ENCODE results near the gene SMAD6.
A peak's percentile ranks its signal among the peaks of the same experiment; 100 is the strongest.

Gene SMAD6

GRCh38 chr15:66702035-66702786 is at the start of gene SMAD6:
SMAD6 (plus strand) TSS chr15:66702236; CDS start chr15:66703259, 1,023 bp downstream.
- peak; percentile 88 for DNase-seq

- no peak for DNase-seq
Measured at GRCh38 chr15:66652806-66653205, 49.2 kb upstream of the SMAD6 start.

GRCh38 chr15:66653398-66653797 is 48.6 kb upstream of the SMAD6 start:
- no peak for DNase-seq

DNA sequence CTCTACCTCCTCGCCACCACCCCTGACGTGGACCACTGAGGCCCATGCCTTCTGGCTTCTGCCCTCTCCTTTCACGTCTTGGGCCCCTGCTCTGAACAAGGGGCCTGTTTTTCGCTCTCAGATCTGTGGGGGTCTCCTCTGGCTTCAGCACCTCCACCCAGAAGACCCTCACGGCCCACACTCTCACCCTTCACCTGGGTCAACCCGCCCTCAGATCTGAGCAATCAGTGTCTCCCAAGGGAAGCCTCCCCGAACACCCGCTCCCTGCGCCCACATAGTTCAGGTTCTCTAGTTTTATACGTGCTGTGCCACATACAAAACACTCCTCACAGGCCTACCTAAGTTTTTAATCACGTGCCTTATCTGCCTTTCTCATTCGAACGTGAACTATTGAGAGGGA is 48.2 kb upstream of the SMAD6 start:
- DNase-seq, result no peak

- no peak for DNase-seq
Measured at GRCh38 chr15:66654361-66654738, 47.7 kb upstream of the SMAD6 start.

- DNase-seq, result no peak
Measured at GRCh38 chr15:66654739-66655375, 47.2 kb upstream of the SMAD6 start.

- DNase-seq, result no peak
Measured at GRCh38 chr15:66655511-66655910, 46.5 kb upstream of the SMAD6 start.

DNA sequence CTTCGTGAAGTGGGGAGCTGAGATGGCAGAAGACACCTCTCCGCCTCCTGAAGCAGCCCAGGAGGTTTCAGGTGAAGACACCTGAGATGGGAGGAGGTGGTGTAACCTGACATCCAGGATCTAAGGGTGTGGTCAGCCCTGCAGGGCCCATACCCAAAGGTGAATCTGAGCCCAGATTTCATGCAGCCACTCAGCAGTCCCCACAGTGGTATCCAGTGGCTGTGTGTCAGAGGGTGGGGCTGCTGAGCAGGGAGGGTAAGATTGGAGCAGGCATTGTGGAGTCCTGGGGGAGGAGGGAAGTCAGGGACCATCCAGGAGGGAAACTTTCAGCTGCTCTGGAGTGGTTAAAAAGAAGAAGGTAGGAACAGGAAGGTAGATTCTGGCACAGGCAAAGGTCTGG is 46.0 kb upstream of the SMAD6 start:
- DNase-seq, result no peak

DNA sequence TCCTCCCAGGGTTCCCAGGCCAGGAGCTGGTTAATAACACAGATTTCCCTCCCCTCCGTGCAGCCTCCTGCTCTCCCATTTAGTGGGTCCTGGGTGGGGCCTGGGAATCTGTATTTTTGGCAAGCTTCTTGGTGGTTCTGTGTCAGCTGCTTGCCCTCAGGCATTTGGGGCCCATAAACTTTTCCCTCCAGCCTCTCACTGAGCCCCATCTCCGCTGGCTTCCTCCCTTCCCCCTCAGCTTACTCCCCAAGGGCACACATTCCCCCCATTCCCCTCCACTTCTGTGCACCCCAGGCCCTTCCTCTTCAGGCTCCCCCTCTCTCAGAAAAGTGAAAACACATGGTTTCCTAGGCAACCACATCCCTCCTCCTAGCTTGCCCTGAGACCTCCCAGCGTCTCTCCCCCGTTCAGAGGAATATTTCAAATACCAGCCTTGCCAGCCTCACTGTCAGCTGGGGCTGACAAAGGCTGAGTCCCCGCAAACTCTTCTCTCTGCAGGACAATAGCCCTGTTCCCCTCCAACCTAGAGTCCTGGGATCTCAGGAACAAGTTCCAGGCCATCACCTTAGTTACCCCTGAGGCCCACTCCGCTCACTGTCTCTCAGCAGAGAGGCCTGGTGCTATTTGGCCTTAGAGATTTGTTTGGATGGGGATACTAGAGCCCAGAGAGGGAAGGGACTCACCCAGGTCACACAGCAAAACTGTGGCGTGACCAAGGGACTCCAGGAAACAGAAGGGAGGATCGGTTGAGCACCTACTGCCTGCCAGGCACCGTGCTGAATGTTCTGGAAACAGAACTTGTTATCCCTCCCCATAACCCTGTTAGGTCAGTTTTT is 44.6 kb upstream of the SMAD6 start:
- DNase-seq, result no peak

DNA sequence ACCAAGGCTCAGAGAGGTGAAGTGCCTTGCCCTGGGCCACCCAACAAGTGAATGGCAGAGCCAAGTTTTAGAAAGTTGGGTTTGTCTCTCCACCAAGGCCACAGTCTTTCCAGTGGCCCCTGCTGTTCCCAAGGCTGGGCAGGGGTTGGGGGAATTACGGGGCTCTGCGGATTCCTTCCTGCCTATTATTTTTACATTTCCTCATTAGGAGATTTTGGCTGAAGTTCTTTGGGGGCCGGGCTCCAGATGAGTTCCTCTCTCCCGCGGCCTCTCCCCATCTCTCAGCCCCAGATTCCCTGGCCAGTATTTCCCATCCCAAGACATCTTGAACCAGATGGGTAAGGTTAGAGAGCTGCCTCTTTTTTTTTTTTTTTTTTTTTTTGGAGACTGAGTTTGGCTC is 44.0 kb upstream of the SMAD6 start:
- no peak for DNase-seq

DNA sequence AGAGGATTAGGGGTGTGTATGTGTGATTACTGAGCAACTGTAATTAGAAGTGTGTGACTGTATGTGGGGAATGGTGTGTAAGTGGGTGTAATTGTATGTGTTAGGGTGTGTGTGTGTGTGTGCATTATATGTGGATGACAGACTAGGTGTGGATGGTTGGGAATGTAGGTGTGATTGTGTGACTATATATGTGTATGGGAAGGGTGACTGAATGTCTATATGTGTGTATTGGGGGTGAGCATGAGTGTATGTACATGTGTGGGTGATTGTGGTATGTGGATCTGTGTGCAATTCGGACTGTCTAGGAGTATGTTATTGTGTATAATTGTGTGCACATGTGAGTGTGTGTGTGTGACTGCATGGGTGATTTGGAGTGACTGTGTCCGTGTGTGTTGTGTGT is 43.2 kb upstream of the SMAD6 start:
- no peak for DNase-seq

DNA sequence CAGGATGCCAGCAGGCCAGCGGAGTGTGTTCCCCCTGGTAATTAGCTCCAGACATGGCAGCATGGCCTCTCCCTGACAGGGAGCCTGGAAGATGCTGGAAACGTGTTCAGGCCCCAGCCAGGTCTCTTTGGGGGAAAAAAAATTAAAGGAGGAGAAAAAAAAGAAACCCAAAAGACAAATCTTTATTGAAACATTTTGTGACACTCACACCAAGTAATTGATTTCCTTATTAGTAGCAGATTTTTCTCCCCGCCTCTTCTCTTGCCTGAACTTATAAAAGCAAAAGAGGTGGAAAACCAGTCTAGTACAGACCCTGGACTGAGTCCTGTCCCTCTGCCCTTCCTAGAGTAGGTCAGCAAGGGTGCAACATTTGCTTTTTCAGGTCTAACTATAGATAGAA is 42.7 kb upstream of the SMAD6 start:
- no peak for DNase-seq

DNA sequence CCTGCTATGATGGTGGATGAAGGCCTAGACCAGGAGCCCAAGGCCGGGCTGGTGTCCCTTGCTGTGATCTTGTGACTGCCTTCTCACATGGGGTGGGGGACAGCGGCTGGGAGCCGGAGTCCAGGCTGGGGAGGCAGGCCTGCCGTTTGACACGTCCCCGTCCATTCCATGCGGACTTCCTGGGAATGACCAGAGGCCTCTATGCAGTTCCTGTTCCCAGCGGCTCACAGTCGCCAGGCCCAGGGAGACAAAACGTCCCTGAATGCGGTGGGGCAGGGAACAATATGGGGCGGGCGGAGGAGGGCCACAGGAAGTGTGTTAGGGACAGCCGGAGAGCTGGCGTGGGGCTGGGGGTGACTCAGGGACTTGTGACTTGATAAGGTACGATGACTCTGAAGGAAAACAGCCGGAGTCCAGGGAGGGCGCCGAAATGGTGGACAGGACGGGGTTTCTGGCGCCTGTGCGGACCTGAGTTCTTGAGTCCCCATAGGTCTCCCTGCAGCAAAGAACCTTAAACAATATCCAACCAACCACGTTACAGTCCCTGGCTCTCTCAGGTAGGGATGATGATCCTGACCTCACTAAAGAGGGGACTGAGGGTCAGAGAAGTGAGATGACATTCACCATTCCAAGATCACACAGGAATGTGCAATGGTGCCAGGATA is 40.5 kb upstream of the SMAD6 start:
- DNase-seq, result no peak

DNA sequence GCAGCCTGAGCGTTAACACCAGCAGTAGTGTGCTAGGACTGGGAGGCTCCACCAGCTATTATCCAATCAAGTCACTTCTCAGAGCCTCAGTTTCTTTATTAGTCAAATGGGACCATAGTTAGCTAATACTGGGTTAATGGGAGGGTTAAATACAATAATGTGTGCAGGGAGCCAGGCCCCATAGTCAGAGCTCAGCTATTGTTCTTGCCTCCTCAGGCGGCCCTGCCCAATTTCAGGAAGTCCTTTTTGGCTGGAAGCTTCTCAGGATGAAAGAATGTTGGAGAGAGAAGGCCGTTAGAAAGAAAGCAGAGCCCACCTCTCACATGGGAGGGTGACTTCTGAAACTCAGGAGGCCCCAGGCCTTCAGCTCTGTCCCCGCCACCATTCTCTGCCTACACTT is 39.5 kb upstream of the SMAD6 start:
- DNase-seq, result no peak

- no peak for DNase-seq
Measured at GRCh38 chr15:66663664-66664063, 38.4 kb upstream of the SMAD6 start.

DNA sequence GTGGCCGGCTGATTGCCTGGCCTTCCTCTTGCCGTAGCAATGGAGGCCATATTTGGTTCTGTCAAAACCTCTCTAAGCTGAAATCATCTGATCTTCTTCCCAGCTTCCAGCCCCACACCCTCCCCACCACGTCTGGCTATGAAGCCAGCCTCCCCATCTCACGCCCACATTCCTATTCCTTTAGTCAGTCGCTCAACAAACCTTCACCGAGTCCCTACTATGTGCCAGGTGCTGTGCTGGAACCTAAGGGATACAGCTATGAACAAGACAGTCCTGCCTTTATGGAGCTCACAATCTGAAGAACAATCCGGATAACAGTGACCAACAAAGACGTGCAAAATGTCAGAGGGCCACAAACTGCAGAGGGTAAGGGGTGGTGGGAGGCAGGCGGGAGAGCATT is 31.9 kb upstream of the SMAD6 start:
- no peak for DNase-seq

DNA sequence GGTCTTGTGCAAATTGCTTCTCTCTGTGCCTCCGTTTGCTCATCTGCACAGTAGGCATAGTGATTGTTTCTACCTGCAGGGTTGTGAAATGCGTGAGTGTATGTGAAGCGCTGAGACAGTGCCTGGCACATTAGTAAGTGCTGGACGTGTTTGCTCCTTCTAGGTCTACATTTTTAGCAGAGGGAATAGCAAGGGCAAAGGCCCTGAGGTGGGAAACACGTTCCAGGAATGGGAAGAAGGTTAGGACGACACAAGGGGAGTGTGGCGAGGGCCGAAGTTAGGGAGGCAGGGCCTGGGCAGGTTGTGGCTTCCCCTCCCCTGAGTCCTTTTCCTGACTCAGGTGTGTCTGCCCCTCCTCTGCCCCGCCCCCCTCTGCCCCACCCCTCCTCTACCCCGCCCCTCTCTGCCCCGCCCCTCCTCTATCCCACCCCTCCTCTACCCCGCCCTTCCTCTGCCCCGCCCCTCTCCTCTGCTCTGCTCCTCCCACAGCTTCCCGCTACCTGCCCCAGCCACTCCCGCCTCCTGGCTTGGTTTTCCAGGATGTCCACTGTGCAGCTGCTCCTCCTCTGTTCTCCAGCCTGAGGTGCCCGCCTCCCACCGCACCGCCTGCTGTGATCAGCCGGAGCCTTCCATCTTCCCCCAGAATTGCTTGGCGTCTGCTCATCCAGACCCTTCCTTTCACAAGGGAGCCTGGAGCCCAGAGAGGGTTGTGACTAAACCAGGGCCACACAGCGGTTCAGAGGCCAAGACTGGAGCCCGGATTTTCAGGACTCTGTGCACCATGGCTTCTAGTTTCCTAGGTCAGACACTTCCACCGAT is 31.1 kb upstream of the SMAD6 start:
- no peak for DNase-seq

DNA sequence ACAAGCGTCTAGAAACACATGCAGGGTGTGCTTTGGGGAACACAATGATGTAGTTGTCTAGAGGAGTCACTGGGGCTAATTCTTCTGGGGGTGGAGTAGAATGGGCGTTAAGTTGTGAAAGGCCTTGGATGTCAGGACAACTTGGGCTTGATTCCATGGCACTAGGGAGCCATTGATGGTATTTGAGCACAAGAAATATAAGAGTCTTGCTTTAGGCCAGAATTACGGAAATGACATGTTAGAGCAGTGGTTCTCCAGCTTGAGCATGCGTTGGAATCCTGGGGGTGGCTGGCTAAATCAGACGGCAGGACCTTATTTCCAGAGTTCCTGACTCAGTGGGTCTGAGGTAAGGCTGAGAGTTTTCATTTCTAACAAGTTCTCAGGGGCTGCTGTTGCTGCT is 29.2 kb upstream of the SMAD6 start:
- DNase-seq, result no peak

- DNase-seq, result no peak
Measured at GRCh38 chr15:66673410-66674322, 28.4 kb upstream of the SMAD6 start.

GRCh38 chr15:66674756-66675155 is 27.3 kb upstream of the SMAD6 start:
- no peak for DNase-seq

GRCh38 chr15:66675446-66675845 is 26.6 kb upstream of the SMAD6 start:
- DNase-seq, result no peak

All from NCI-H2227 treated with DMSO at 0.1 percent for 48 hours (cell line).